ENCODE results near the gene GRID2IP.

DNA sequence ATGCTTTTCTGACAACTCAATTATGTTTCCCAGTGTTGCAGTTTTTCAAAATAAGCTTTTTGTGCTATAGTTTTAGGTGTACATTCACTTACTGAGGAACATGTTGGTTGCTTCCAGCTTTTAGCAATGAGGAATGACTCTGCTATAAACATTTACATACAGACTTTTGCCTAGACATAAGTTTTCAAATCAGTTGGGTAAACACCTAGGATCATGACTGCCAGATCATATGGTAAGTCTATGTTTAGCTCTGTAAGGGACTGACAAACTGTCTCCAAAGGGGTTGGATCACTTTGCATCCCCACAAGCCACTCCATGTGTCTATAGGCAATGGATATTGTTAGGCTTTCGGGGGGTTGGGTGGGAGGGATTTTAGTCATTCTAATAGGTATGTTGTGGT is 10.8 kb upstream of the GRID2IP start:
- TF ChIP-seq, protein P1, sequence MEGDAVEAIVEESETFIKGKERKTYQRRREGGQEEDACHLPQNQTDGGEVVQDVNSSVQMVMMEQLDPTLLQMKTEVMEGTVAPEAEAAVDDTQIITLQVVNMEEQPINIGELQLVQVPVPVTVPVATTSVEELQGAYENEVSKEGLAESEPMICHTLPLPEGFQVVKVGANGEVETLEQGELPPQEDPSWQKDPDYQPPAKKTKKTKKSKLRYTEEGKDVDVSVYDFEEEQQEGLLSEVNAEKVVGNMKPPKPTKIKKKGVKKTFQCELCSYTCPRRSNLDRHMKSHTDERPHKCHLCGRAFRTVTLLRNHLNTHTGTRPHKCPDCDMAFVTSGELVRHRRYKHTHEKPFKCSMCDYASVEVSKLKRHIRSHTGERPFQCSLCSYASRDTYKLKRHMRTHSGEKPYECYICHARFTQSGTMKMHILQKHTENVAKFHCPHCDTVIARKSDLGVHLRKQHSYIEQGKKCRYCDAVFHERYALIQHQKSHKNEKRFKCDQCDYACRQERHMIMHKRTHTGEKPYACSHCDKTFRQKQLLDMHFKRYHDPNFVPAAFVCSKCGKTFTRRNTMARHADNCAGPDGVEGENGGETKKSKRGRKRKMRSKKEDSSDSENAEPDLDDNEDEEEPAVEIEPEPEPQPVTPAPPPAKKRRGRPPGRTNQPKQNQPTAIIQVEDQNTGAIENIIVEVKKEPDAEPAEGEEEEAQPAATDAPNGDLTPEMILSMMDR (IDR thresholded peaks at IDR 0.05; ENCODE audit: low read depth, low read length, poor library complexity, severe bottlenecking) = no peak
- no peak for TF ChIP-seq EZH2phosphoT487 (IDR thresholded peaks at IDR 0.05; ENCODE audit: borderline replicate concordance, low read length)
